GM21723 (cell line): Measurements from ENCODE around the gene ARHGAP1.
"Not testable (repeated sequence)": the region's sequence is repeated elsewhere in the genome, so short reads cannot be mapped to it uniquely, and the experiment has no call there.

Source experiments
- ATAC-seq: cut with Tn5 transposase; IDR thresholded peaks from one replicate; pipeline ENCODE4 v1.9.1; 2021; ENCODE audit warnings: mild to moderate bottlenecking, moderate library complexity; ENCODE audit not compliant: unreplicated experiment

ARHGAP1 gene

DNA sequence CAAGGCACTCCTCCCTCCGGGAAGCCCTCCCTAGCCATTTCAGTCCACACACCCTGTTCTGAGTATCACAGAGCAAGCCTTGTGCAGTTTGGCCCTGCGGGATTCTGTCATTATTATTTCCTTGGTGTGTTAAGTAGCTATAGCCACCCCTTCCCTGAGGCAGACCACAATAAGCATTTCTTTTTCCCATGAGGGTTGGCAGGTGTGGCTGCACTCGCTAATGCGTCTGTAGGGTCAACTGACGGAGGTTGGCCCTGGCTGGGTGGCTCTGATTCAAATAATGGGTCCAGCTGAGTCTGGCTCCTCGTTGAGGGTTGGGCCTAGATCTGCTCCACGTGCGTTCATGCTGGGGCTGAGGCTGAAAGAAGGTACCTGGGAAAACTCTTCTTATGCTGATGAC, 23.7 kb upstream of the ARHGAP1 start:
- no peak for ATAC-seq

DNA sequence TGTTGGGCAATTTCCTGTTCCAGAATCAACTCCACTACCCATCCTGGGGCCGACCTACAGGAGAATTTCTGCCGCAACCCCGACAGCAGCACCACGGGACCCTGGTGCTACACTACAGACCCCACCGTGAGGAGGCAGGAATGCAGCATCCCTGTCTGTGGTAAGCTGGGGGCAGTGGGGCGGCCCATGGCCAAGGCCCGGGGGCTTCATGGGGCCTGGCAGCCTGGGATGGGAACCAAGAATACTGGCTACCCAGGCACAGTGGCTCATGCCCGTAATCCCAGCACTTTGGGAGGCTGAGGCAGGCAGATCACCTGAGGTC, 22.9 kb upstream of the ARHGAP1 start:
- ATAC-seq = no peak

DNA sequence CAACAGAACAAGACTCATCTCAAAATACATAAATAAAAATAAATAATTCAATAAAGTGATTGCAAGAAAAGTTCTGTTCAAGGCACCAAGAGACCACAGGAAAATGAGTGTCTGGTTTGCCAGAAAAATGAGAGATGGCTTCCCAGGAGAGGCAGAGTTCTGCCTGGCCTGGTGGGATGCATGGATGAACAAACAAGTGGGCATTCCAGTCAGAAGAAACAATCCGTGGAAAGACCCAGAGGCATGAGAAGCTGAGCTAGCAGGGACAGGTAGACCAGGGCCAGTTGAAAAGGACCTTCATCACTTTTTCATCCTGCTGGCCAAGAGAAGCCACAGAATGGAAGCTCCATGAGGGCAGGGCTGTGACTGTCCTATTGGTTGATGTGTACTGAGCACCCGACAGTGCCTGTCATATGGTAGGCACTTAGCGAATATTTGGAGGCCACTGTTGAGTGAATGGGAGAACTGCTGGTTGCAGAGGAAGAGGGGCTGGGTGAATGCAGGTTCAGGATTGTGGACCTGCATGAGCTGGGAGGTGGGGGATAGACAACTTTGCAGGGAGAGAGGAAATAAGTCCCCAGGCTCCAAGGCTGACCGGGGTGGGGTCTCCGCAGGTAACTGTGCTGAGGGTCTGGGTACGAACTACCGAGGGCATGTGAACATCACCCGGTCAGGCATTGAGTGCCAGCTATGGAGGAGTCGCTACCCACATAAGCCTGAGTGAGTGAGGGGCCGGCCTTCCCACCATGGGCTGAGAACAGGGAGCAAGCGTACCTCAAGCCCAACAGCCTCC, 22.3 kb upstream of the ARHGAP1 start:
- no peak for ATAC-seq

DNA sequence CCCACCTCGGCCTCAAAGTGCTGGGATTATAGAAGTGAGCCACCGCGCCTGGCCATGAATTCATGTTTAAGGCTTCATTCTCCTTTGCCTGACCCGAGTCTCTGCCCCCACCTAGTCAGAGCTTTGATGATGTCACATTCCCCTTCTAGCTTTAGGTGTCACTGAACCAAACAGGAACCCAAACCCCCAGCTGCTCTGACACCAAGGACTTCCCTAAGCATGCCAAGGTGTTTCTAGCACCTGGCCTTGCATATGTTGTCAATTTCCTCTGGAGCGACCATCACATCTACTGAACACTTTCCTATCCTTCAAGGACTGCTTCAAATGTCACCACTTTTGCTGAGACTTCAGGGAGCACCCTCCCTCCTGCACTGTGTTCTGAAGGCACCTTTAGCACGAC, 20.9 kb upstream of the ARHGAP1 start:
- ATAC-seq = no peak

DNA sequence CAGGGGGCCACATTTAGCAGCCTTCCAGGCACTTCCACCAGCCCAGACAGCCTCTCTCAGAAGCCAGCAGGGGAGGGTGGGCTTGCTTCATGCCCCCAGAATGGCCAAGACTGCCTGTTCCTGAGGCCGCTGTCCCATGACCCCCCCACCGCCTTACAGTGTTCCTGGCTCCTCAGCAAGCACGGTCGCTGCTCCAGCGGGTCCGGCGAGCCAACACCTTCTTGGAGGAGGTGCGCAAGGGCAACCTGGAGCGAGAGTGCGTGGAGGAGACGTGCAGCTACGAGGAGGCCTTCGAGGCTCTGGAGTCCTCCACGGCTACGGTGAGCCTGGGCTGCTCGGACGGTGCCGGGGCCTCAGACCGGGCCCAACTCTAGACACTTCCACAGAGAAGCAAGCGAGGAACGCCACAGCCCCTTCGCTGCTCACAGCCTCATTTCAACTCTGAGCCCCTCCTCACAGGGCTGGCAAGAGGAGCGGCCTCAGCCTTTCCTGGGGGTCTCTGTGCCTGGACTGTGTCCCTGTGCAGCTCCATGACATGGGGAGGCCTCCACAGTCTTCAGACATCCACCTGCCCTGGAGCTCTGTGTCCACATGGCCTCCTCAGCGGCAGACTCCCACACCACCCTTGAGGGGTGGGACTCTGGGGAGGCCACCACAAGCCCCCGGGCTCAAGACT, 19.3 kb upstream of the ARHGAP1 start:
- no peak for ATAC-seq

DNA sequence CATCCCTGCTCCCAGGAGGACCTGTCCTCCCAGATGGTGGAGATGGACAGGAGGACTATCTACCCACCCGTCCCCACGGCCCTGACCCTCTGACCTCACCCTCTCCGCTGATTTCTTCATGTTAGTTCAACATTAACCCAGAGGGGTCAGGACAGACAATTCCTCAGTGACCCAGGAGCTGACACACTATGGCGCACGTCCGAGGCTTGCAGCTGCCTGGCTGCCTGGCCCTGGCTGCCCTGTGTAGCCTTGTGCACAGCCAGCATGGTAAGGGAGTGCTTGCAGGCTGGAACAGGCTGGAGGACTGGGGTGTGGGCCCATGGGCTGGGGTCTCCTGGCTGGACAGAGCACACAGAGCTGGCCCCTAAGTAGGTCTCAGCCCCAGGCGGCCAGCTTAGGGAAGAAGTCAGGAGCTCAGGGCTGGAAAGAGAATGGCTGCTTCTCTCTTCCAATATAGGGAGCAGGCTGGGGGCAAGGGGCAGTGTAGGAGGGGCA, 18.7 kb upstream of the ARHGAP1 start, which contains the start of gene F2:
Gene F2 (plus strand): TSS at position 166 of the 495 bp plus-strand sequence. CDS start 23 bp downstream, at position 189.
- ATAC-seq = no peak

DNA sequence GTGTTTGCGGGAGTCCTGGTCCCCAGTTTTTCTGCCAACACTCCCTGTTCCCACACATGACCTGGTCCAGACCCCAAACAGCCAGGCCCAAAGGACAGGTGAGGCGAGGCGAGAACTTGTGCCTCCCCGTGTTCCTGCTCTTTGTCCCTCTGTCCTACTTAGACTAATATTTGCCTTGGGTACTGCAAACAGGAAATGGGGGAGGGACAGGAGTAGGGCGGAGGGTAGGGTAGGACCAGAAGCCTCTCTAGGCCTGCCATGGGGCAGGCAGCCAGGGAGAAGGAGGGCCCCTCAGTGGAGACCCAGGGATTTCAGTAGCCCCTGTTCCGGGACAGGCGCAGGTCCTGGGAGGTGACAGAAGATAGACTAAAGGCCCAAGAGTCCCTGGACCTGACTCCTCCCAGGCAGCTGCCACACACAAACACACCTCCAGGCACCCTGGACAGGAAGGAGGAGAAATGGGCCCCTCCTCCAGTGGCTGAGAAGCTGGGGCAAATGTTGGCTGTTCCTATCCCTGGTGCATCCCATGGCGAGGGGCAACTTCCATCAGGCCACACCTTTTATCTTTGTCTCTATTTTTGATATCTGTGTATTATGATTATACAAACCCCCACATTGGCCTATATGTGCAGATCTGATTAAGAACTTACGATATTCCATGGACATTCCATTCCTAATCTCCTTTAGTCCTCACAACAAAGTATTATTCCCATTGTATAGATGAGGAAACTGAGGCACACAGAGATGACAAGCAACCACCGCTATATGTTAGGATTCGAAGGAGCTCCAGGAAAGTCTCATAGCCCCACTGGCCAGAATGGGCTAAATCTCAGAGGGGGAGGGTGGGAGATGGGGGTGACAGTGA, 18.0 kb upstream of the ARHGAP1 start:
- no peak for ATAC-seq

DNA sequence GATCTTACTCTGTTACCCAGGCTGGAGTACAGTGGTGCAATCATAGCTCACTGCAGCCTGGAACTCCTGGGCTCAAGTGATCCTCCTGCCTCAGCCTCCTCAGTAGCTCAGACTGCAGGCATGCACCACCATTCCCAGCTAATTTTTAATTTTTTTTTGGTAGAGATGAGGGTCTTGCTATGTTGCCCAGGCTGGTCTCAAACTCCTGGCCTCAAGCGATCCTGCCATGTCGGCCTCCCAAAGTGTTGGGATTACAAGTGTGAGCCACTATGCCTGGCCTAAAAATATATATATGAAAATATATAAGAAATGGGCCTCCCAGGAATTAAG, 17.4 kb upstream of the ARHGAP1 start:
- ATAC-seq = not testable (repeated sequence)

DNA sequence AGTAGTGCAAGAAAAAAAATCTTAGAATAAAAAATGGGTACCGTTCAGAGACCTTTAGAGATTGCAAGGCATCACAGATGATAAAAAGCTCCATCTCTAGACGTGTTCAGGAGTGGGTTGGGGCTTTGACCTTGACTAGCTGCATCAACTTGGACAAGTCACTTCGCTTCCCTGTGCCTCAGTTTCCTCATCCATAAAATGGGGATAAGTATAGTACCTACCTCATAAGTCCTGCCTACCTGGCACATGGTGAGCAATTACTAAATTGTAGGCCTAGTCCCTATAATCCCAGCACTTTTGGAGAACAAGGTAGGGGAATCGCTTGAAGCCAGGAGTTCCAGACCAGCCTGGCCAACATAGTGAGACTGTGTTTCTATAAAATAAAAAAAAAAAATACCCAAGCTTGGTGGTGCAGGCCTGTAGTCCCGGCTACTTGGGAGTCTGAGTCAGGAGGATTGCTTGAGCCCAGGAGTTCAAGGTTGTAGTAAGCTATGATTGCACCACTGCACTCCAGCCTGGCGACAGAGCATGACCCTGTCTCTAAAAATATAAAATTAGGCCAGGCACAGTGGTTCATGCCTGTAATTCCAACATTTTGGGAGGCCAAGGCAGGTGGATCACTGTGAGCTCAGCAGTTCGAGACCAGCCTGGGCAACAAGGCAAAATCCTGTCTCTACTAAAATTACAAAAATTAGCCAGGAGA, 12.6 kb upstream of the ARHGAP1 start:
- no peak for ATAC-seq

DNA sequence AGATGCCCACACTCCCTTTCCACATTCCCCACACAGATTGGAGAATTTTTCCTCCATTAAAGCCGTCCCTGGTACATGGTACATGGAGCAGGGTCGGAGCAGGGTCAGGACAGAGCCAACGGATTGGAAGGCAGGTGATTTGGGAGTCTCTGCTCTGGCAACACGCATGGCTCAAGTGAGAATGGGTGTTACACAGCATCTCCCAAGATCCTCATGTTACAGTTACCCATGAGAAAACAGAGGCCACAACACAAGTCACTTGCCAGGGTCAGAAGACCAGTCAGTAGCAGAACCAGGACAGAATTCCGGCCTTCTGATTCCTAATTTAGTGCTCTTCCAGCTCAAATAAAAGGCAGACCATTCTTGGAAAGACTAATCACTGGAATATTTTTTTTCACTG, 10.9 kb upstream of the ARHGAP1 start:
- ATAC-seq = no peak

DNA sequence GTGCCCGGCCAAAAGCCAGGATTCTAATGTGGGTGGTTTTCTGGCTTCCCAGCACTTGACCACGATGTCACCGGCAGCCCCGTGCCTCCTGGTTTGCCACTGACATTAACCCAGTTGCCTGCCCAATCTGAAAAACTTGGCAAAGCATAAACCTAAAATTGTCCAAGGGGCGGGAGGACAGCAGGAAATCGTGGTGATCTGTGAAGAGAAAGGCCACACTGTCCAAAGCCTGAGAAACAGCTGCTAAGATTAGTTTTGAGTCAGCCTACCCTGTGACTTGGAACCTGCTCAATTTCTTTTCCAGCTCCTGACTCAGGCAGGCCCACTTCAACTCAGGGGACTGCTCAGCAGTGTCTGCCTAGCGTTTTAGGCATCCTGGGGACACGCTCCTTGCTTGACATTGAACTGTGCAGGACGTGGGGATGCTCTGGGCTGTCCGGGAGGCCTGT, 10.4 kb upstream of the ARHGAP1 start:
- no peak for ATAC-seq

DNA sequence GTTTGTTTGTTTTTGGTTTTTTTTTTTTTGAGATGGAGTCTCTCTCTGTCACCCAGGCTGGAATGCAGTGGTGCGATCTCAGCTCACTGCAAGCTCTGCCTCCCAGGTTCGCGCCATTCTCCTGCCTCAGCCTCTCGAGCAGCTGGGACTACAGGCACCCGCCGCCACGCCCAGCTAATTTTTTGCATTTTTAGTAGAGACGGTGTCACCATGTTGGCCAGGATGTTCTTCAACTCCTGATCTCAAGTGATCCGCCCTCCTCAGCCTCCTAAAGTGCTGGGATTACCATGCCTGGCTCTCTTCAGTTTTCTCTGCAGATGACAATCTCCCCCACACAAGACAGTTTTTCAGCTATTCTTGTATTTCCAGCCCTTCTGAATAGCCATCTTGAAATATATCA, 8.9 kb upstream of the ARHGAP1 start:
- not testable (repeated sequence) for ATAC-seq

DNA sequence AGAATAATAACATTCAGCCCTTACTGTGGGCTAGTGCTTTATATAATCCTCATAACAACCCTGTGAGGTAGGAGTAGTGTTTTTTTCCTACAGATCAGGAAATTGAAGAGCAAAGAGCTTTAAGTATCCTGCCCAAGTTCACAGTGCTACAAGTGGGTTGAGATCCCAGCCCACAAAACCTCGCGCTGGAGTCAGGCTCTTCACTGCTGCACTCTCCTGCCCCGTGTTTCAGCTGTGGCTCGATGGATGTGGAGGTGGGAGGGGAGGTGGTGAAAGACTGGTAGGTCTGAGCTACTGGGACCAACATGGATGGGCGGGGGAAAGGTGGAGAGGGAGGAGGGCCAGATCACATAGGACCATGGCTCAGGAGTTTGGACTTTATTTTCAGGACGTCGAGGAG, 6.5 kb upstream of the ARHGAP1 start:
- ATAC-seq = no peak

DNA sequence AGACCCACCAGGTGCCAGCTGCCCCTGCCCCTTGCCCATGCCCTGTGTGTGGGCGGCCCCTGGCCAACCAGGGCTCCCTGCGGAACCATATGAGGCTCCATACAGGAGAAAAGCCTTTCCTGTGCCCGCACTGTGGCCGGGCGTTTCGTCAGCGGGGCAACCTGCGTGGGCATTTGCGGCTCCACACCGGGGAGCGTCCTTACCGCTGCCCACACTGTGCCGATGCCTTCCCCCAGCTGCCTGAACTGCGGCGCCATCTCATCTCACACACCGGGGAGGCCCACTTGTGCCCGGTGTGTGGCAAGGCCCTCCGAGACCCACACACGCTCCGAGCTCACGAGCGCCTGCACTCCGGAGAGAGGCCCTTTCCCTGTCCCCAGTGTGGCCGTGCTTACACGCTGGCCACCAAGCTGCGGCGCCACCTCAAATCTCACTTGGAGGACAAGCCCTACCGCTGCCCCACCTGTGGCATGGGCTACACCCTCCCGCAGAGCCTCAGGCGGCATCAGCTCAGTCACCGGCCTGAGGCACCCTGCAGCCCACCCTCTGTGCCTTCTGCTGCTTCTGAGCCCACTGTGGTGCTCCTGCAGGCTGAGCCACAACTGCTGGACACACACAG, 4.8 kb upstream of the ARHGAP1 start:
- ATAC-seq = no peak

DNA sequence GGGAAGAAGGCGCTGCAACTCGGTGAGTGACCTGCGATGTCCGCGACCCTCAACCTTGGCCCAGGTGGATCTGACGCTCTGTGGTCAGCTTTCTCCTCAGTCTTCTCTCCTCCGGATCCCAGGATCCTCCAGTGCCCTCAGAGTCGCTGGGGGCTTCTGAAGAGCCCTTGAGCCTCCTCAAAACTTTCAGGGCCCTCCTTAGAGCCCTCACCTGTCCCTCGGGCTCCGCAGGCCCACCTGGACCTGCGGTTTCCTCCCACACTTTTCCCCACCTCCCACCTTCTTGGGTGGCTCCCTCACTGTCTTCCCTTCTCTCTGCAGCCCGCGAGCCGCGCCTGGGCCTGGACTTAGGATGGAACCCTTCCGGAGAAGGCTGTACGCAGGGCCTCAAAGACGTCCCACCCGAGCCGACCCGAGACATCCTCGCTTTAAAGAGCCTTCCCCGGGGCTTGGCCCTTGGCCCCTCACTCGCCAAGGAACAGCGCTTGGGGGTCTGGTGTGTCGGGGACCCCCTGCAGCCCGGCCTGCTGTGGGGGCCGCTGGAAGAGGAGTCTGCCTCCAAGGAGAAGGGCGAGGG, 747 bp upstream of the ARHGAP1 start:
- ATAC-seq = no peak

DNA sequence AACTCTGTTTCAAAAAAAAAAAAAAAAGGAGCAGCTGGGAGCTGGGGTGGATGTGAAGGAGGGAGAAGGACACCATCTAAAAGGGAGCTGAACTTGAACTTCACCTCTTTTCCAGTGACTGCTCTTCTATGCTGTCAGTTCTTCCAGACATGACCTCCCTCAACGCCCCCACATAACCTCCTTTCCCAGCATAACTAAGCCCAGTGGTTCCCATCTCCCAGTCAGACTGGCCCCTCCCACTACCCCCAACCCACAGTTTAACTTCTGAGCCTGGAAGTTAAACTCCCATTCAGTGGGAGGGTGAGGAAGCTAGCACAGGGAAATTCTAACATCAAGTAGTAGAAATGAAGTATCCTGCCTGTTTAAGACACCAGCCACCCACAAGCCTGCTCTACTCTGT, 1.8 kb downstream of the ARHGAP1 start:
- ATAC-seq = no peak

DNA sequence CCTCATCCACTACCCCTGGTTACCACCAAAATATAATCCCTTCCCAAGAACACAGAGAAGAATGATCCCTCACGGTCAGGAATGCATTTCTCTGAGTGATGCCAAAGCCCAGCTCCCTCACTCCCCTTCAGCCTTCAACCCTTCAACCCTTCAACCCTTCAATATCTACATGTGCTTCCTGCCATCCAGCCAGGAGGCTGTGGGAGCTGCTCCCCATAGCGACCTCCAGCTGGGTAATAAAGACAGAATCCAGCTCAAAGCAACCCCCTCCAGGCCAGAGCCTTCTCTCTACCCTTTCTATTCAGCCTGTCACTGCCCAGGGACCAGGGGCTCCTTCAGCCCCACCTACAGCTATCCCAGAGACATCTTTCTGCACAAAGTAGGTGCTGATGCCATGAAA, 2.7 kb downstream of the ARHGAP1 start:
- no peak for ATAC-seq

DNA sequence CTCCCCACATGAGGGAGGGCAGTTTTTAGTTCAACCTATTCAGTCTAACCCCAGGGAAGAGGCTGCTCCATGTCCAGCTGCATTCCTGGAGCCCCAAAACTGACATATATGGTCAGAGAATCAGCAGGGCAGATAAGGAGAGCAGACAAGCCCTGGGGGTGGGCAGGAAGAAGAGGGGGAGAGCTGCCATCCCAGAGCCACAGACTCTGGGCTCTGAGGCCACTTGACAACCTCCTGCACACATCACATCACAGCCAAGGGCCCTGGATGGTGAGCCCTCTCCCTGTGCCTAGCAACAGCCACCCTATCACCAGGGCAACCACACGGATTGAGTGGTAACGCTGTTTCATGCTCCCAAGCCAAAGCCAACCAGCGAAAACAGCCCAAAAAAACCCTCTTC, 3.1 kb downstream of the ARHGAP1 start:
- ATAC-seq = no peak

DNA sequence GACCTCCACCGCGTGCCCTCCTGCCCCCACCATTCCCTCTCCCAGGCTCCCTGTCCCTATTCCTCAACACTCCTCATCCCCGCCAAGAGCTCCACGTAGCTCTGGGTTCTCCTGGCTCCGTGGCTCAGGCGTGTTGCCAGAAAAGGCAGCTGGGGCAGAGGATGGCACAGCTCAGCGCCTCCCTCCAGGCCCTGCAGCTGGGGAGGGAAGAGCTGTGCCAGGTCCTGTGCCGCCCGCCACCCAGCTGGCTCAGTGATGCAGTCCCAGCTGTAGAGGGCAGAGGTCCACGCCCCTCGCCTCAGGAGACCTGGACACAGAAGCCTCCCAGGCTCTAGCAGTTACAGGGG, 4.2 kb downstream of the ARHGAP1 start:
- no peak for ATAC-seq
